ENCODE data around the gene L2HGDH. TPM values are rescaled to one million over a fixed set of nuclear protein-coding genes. Genes with fewer than 3 reads are reported as not detected.

The L2HGDH gene
- total and polyA plus RNA-seq, 2 of the 4 experiments (the other 2 are of a cell fraction), result 3.1 to 3.8 TPM

DNA sequence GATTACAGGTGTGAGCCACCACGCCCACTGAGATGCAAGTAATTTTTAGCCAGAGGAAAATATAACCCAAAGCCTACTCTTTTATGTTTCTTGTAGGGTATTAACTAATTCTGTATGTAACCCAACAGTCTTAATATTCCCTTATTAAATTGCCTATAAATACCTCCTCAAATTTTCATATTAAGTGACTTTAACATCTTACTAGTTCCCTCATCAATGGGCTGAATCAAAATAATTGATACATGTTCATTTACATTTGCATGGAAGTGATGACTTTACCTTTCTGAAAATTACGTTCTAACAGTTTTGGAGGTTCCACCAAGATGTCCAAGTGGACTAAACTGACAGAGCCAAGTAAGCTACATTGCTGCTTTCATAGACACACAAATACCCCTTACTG, 83.7 kb downstream of the L2HGDH start:
- no peak overlapping the region for H2AFZ ChIP-seq (replicated peaks; ENCODE audit: low read length, poor library complexity)
- H3K27ac ChIP-seq (ENCODE audit: insufficient read depth, low read length), result no peak overlapping the region
- peaks cover 0 to 68% of the 10 kb centered on the region in 2 experiments; a peak in 2 of 4 replicates for H3K79me1 ChIP-seq (ENCODE audit: low read depth in 1 of 2, low read length in 2 of 2)
- WGBS, 2 experiments (ENCODE audit: extremely low coverage in 2 of 2, insufficient read length in 1 of 2), result 100% methylated on average over 1 of the region's 2 CpGs; no CpG with 5 or more reads in 1 of the 2 experiments
- no peak overlapping the region for H2AK9ac ChIP-seq (replicated peaks; ENCODE audit: low read depth, low read length, poor library complexity)
- DNase-seq (no peak), ATAC-seq (ENCODE audit: low read depth) (no peak)
- dilution Hi-C loops (cut with HindIII; ENCODE audit: low sequenced_read_pairs, unreplicated experiment), result no loop called here
- no peak overlapping the region for H3K14ac ChIP-seq (replicated peaks; ENCODE audit: low read depth, low read length)
- H2AK5ac ChIP-seq (ENCODE audit: low read depth, low read length), result no peak overlapping the region
- in situ Hi-C loops (cut with MboI; ENCODE audit: low sequenced_read_pairs), result no loop called here
- no peak overlapping the region for H2BK120ac ChIP-seq (ENCODE audit: low read depth, low read length)
- TF ChIP-seq RAD21 (IDR thresholded peaks at IDR 0.05; ENCODE audit: low read length) (no peak), CEBPB (IDR thresholded peaks at IDR 0.05; ENCODE audit: low read depth, low read length) (no peak), MAFK (IDR thresholded peaks at IDR 0.05; ENCODE audit: low read depth, low read length) (no peak), CHD1 (IDR thresholded peaks at IDR 0.05; ENCODE audit: low read depth, low read length) (no peak), MAZ (IDR thresholded peaks at IDR 0.05; ENCODE audit: borderline replicate concordance, low read depth, low read length) (no peak), ELK1 (IDR thresholded peaks at IDR 0.05; ENCODE audit: borderline replicate concordance, low read depth, low read length) (no peak)
- H3K36me3 ChIP-seq (ENCODE audit: control insufficient read depth, insufficient read depth, low read length), result no peaks in the 10 kb centered on the region
- no peaks in the 10 kb centered on the region for H3K27me3 ChIP-seq (ENCODE audit: control insufficient read depth, insufficient read depth, low read length)
- no peaks in the 10 kb centered on the region for H3K9me1 ChIP-seq (ENCODE audit: insufficient read depth, low read length)
- no peak overlapping the region for H3K4ac ChIP-seq (ENCODE audit: low read depth, low read length)
- H4K20me1 ChIP-seq (ENCODE audit: insufficient read depth, low read length), result peaks cover 49% of the 10 kb centered on the region
- no peak overlapping the region for H2BK15ac ChIP-seq (ENCODE audit: low read depth, low read length)
- no peak overlapping the region for H3K4me2 ChIP-seq (ENCODE audit: low read depth, low read length)
- ChIA-PET POLR2A (ENCODE audit: unreplicated experiment) (no interaction called here), CTCF (no interaction called here)
- H3K4me3 ChIP-seq (ENCODE audit: insufficient read depth, low read depth, low read length), result no peak overlapping the region
- H3K56ac ChIP-seq (ENCODE audit: extremely low read depth, insufficient read depth, low read length), result no peak overlapping the region
- intact Hi-C loops (cut with micrococcal nuclease), result no loop called here
- H3K4me1 ChIP-seq (ENCODE audit: control insufficient read depth, insufficient read depth, low read length), result peaks cover 3% of the 10 kb centered on the region; the same call in 1 of the 2 replicates
- H3K23ac ChIP-seq (ENCODE audit: low read depth, low read length), result no peak overlapping the region
- no peak overlapping the region for H4K5ac ChIP-seq (ENCODE audit: low read depth, low read length)
- H3K9me3 ChIP-seq (ENCODE audit: control insufficient read depth, insufficient read depth, low read length), result no peaks in the 10 kb centered on the region
- H4K91ac ChIP-seq (ENCODE audit: insufficient read depth, low read depth, low read length), result no peak overlapping the region
- H3K9ac ChIP-seq (ENCODE audit: low read depth, low read length), result no peak overlapping the region
- H2BK5ac ChIP-seq (ENCODE audit: low read depth, low read length, poor library complexity, severe bottlenecking), result no peak overlapping the region
- no peak overlapping the region for H4K8ac ChIP-seq (ENCODE audit: low read depth in 2 of 2, low read length in 2 of 2)
- H3K18ac ChIP-seq (ENCODE audit: low read depth, low read length), result no peak overlapping the region
- BruUV-seq (replicated peaks), result no TSS peak
- H2BK20ac ChIP-seq (ENCODE audit: low read depth, low read length), result no peak overlapping the region

Data from IMR-90 (cell line).